ENCODE data around the gene GFOD1. TPM values are rescaled to one million over a fixed set of nuclear protein-coding genes. Genes with fewer than 3 reads are reported as not detected.
"Not testable (repeated sequence)": the region's sequence is repeated elsewhere in the genome, so short reads cannot be mapped to it uniquely, and the experiment has no call there.

Gene GFOD1
- total and polyA plus RNA-seq, 5 experiments from 2014 or later: 0.08 to 2.0 (median 1.2) TPM

DNA sequence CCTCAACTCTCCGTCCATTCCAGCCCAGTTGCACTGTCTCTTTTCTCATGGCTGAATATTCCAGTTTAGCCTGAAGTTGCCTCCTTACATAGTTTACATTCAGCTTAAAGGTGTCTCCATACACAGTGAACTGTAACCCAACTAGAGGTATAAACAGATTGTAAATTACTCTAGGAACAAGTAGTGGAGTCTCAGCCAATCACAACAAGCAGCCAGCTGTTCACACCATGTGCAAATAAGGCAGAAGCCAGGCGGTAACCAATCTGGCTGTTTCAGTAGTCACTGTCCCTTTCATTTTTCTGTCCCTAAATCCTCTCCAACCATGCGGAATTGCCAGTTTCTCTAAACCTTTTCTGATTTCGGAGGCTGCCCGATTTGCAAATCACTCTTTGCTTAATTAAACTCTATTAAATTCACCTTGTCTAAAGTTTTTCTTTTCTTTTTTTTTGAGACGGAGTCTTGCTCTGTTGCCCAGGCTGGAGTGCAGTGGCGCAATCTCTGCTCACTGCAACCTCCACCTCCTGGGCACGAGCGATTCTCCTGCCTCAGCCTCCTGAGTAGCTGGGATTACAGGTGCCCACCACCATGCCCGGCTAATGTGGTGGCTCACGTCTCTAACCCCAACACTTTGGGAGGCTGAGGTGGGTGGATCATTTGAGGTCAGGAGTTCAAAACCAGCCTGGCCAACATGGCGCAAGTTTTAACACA, 37.6 kb upstream of the GFOD1 start:
- DNase-seq: no peak
- Mint-ChIP-seq H3K4me3 (no peak overlapping the region), H3K9me3 (no peaks in the 10 kb centered on the region), H3K27me3 (no peaks in the 10 kb centered on the region), H3K27ac (peak overlapping the region in 5 of 10 donors; percentile 15 to 89 (median 77)), H3K36me3 (no peaks in the 10 kb centered on the region), H3K4me1 (peaks cover 5 to 41% (median 25%) of the 10 kb centered on the region in 4 donors)
- POLR2A ChIA-PET: no interaction called here
- no peak for ATAC-seq

DNA sequence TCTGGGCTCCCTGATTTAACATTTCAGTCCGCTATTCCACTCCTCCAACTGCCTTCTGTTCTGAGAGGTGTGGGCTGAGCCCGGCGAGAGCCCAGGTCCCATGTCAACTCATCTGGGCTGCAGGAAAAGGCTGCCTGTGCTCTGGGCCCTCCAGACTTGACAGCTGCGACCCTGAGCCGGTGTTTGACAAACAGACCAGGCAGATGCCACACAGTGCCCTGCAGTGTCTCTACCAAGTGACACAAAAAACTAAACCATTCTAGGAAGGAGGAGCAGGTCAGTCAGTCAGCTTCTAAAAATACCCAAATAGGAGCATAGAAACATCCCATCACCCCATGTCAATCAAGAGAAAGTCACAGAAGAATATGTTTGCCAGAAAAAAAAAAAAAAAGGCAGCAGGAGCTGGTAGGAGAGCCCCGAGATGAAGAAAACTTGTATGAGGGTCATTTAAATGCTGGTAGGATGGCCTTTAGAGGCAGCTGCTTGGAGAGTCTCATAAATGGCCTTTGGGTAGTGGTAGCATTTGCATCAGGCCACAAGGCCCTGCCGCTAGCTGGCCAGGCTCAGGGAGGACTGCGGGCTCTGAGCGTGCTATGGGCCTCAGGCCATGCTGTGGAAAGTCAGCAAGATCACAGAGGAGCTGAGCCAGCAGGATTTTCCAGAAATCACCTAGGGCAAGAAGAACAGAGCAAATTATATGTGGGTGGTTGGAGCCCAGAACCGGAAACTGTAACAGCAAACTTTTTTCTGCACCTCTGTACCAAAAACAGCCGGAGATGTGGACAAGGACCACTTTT, 36.6 kb upstream of the GFOD1 start:
- DNase-seq: no peak
- ATAC-seq: no peak
- no peaks in the 10 kb centered on the region for H3K27me3 Mint-ChIP-seq
- no peaks in the 10 kb centered on the region for H3K9me3 Mint-ChIP-seq
- H3K36me3 Mint-ChIP-seq: no peaks in the 10 kb centered on the region
- peaks cover 5 to 41% (median 25%) of the 10 kb centered on the region in 4 donors for H3K4me1 Mint-ChIP-seq
- POLR2A ChIA-PET: no interaction called here
- H3K4me3 Mint-ChIP-seq: no peak overlapping the region
- H3K27ac Mint-ChIP-seq: peak overlapping the region in 5 of 10 donors; percentile 13 to 89 (median 50)

DNA sequence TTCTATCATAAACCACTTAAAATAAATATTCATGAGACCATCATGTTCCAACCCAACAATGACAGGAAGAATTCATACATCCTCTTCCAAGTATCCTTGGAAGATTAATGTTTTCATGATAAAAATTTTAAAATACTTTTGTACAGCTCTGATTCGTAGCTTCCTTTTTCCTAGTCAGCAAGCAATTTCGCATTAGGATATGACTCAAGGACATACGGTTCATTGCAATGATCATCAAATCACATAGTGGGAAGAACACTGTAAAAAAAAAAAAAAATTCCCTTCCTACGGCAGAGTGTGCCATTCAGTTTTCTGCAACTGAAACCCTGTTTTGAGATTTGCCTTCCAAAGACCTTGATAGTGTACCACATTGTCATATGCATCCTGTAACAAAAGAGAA, 35.3 kb upstream of the GFOD1 start:
- peaks cover 5 to 38% (median 23%) of the 10 kb centered on the region in 4 donors for H3K4me1 Mint-ChIP-seq
- DNase-seq: no peak
- H3K27ac Mint-ChIP-seq: no peak overlapping the region
- no peaks in the 10 kb centered on the region for H3K9me3 Mint-ChIP-seq
- H3K36me3 Mint-ChIP-seq: no peaks in the 10 kb centered on the region
- H3K4me3 Mint-ChIP-seq: no peak overlapping the region
- no peak for ATAC-seq
- POLR2A ChIA-PET: no interaction called here
- no peaks in the 10 kb centered on the region for H3K27me3 Mint-ChIP-seq

GRCh38 chr6:13519839-13520238, 32.4 kb upstream of the GFOD1 start:
- Mint-ChIP-seq H3K9me3 (no peaks in the 10 kb centered on the region), H3K4me1 (peaks cover 0 to 13% (median 2%) of the 10 kb centered on the region in 4 donors), H3K4me3 (no peak overlapping the region), H3K27me3 (peaks cover 0 to 8% (median 0%) of the 10 kb centered on the region in 5 donors), H3K27ac (no peak overlapping the region), H3K36me3 (no peaks in the 10 kb centered on the region)
- DNase-seq (no peak), ATAC-seq (no peak)
- POLR2A ChIA-PET: no interaction called here

DNA sequence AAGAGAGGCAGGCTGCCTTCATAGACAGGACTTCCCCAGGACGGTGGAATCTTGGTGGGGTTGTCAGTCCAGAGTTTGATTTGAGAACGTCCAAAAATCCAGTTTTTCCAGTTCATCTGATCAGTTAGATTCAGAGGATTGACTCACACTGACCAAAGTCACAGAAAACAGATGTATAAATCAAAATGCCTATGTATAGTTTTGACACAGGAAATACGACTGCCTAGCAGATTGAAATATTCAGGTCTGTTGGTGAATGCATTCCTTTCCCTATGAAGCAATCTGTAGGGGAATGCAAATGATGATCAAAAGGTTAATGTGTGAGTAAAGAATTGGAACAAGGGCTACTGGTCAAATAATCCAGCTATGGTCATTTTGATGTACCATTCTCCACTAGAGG, 29.7 kb upstream of the GFOD1 start:
- ATAC-seq (no peak), DNase-seq (no peak)
- Mint-ChIP-seq H3K4me3 (no peak overlapping the region), H3K27me3 (peaks cover 0 to 8% (median 0%) of the 10 kb centered on the region in 5 donors), H3K4me1 (no peaks in the 10 kb centered on the region), H3K36me3 (no peaks in the 10 kb centered on the region), H3K9me3 (no peaks in the 10 kb centered on the region), H3K27ac (no peak overlapping the region)
- POLR2A ChIA-PET: no interaction called here

GRCh38 chr6:13515912-13516311, 28.5 kb upstream of the GFOD1 start:
- Mint-ChIP-seq H3K9me3 (no peaks in the 10 kb centered on the region), H3K27me3 (peaks cover 0 to 8% (median 0%) of the 10 kb centered on the region in 5 donors), H3K36me3 (no peaks in the 10 kb centered on the region), H3K27ac (no peak overlapping the region), H3K4me1 (no peaks in the 10 kb centered on the region), H3K4me3 (no peak overlapping the region)
- DNase-seq (no peak), ATAC-seq (no peak)
- POLR2A ChIA-PET: no interaction called here

- Mint-ChIP-seq H3K27ac (no peak overlapping the region), H3K4me3 (no peak overlapping the region), H3K4me1 (no peaks in the 10 kb centered on the region), H3K36me3 (no peaks in the 10 kb centered on the region), H3K27me3 (peaks cover 0 to 8% (median 0%) of the 10 kb centered on the region in 5 donors), H3K9me3 (no peaks in the 10 kb centered on the region)
- ATAC-seq (no peak), DNase-seq (no peak)
- POLR2A ChIA-PET: no interaction called here
Measured at GRCh38 chr6:13513626-13514502, 26.5 kb upstream of the GFOD1 start.

GRCh38 chr6:13512900-13513299, 25.5 kb upstream of the GFOD1 start:
- Mint-ChIP-seq H3K4me1 (no peaks in the 10 kb centered on the region), H3K27ac (peak overlapping the region in 1 of 10 donors; percentile 21), H3K4me3 (no peak overlapping the region), H3K9me3 (no peaks in the 10 kb centered on the region), H3K27me3 (peaks cover 0 to 8% (median 0%) of the 10 kb centered on the region in 5 donors), H3K36me3 (no peaks in the 10 kb centered on the region)
- no peak for ATAC-seq
- no peak for DNase-seq
- POLR2A ChIA-PET: no interaction called here

GRCh38 chr6:13511913-13512717, 24.7 kb upstream of the GFOD1 start:
- no peaks in the 10 kb centered on the region for H3K4me1 Mint-ChIP-seq
- no peak overlapping the region for H3K4me3 Mint-ChIP-seq
- ATAC-seq (no peak), DNase-seq (no peak)
- POLR2A ChIA-PET: no interaction called here
- peaks cover 0 to 8% (median 0%) of the 10 kb centered on the region in 5 donors for H3K27me3 Mint-ChIP-seq
- H3K36me3 Mint-ChIP-seq: no peaks in the 10 kb centered on the region
- no peak overlapping the region for H3K27ac Mint-ChIP-seq
- H3K9me3 Mint-ChIP-seq: no peaks in the 10 kb centered on the region

- H3K4me3 Mint-ChIP-seq, H3K36me3 Mint-ChIP-seq, H3K27ac Mint-ChIP-seq, ATAC-seq, H3K4me1 Mint-ChIP-seq, H3K27me3 Mint-ChIP-seq, DNase-seq, POLR2A ChIA-PET, H3K9me3 Mint-ChIP-seq: not testable (repeated sequence)
Measured at GRCh38 chr6:13511141-13511571, 23.8 kb upstream of the GFOD1 start.

GRCh38 chr6:13510433-13510832, 23.0 kb upstream of the GFOD1 start:
- H3K36me3 Mint-ChIP-seq, H3K4me3 Mint-ChIP-seq, ATAC-seq, H3K4me1 Mint-ChIP-seq, H3K27me3 Mint-ChIP-seq, H3K9me3 Mint-ChIP-seq, POLR2A ChIA-PET, DNase-seq, H3K27ac Mint-ChIP-seq: not testable (repeated sequence)

Measured in naive thymus-derived CD8-positive, alpha-beta T cell (primary cell).